Measurements from ENCODE around the gene TTF1. TPM values are rescaled to one million over a fixed set of nuclear protein-coding genes. Genes with fewer than 3 reads are reported as not detected.

Gene TTF1
- total RNA-seq, 2 experiments from 2014 or later = 31.0 to 33.7 TPM

Other genes with a start within 250 kb of the TTF1 start
- gene NTNG2, start 244.8 kb downstream of the TTF1 start, total RNA-seq = 1 to 10 TPM in 1 of 2 experiments, under 1 TPM in 1; 0.77 to 1.4 TPM
- gene SETX, start 51.9 kb downstream of the TTF1 start, total RNA-seq = 10 to 100 TPM; 41.6 to 42.3 TPM
- gene CFAP77, start 3.4 kb upstream of the TTF1 start, total RNA-seq = not detected
- gene BARHL1, start 175.8 kb upstream of the TTF1 start, total RNA-seq = not detected

Measured in activated CD4-positive, alpha-beta memory T cell treated with anti-CD3 and anti-CD28 coated beads for 36 hours (primary cell).